GM18507 (cell line): ENCODE data around the gene LYPD3.

Experiments
- DNase-seq: peaks from one replicate; pipeline ENCODE4 v3.0.0; 2011; ENCODE audit warnings: low read depth; ENCODE audit not compliant: insufficient read length; ENCODE audit errors: extremely low spot score
- FAIRE-seq: peaks from 2 replicates; lab custom pipeline; 2011; peaks lifted over from hg19 to GRCh38; lab: Jason Lieb, UNC

LYPD3 gene

GRCh38 chr19:43489310-43489709 is 23.9 kb upstream of the LYPD3 start:
- peak; percentile 44 for FAIRE-seq
- DNase-seq = no peak

- no peak for DNase-seq
- FAIRE-seq = no peak
These were observed 22.8 kb upstream of the LYPD3 start for GRCh38 chr19:43488179-43488578.

- no peak for DNase-seq
- no peak for FAIRE-seq
These were observed 21.0 kb upstream of the LYPD3 start for GRCh38 chr19:43486412-43486811.

GRCh38 chr19:43485951-43486350 is 20.5 kb upstream of the LYPD3 start:
- FAIRE-seq = no peak

GRCh38 chr19:43483281-43483680 is 17.9 kb upstream of the LYPD3 start:
- DNase-seq (no peak), FAIRE-seq (no peak)

More at GRCh38 chr19:43485951-43486350, 20.5 kb upstream of the LYPD3 start:
- DNase-seq = no peak

GRCh38 chr19:43482193-43482592 is 16.8 kb upstream of the LYPD3 start:
- no peak for FAIRE-seq
- DNase-seq = no peak

GRCh38 chr19:43481701-43482100 is 16.3 kb upstream of the LYPD3 start:
- DNase-seq = no peak
- no peak for FAIRE-seq

GRCh38 chr19:43480574-43480973 is 15.2 kb upstream of the LYPD3 start:
- no peak for FAIRE-seq
- no peak for DNase-seq

GRCh38 chr19:43479961-43480561 is 14.7 kb upstream of the LYPD3 start:
- DNase-seq = no peak
- FAIRE-seq = no peak

GRCh38 chr19:43479226-43479625 is 13.8 kb upstream of the LYPD3 start:
- FAIRE-seq (no peak), DNase-seq (no peak)

GRCh38 chr19:43478323-43478722 is 12.9 kb upstream of the LYPD3 start:
- no peak for DNase-seq
- FAIRE-seq = no peak

- DNase-seq = no peak
- FAIRE-seq = no peak
These were observed 11.2 kb upstream of the LYPD3 start for GRCh38 chr19:43476606-43477005.

GRCh38 chr19:43474986-43475705 is 9.7 kb upstream of the LYPD3 start:
- DNase-seq = peak; percentile 76
- FAIRE-seq = peak; percentile 70

GRCh38 chr19:43474487-43474886 is 9.1 kb upstream of the LYPD3 start:
- no peak for DNase-seq
- no peak for FAIRE-seq

GRCh38 chr19:43471091-43471490 is 5.7 kb upstream of the LYPD3 start:
- DNase-seq = no peak
- FAIRE-seq = no peak

GRCh38 chr19:43470288-43470687 is 4.9 kb upstream of the LYPD3 start:
- FAIRE-seq (no peak), DNase-seq (no peak)

GRCh38 chr19:43469160-43469480 is 3.7 kb upstream of the LYPD3 start:
- FAIRE-seq = no peak
- no peak for DNase-seq

- FAIRE-seq (no peak), DNase-seq (no peak)
These were observed 3.1 kb upstream of the LYPD3 start for GRCh38 chr19:43468354-43469159.

- no peak for DNase-seq
- no peak for FAIRE-seq
These were observed 2.3 kb upstream of the LYPD3 start for GRCh38 chr19:43467730-43468129.

- FAIRE-seq (no peak), DNase-seq (no peak)
These were observed 1.9 kb upstream of the LYPD3 start for GRCh38 chr19:43467276-43467675.

- FAIRE-seq = no peak
- no peak for DNase-seq
These were observed 1.4 kb upstream of the LYPD3 start for GRCh38 chr19:43466793-43467192.
